ENCODE results near the gene ADO.

DNA sequence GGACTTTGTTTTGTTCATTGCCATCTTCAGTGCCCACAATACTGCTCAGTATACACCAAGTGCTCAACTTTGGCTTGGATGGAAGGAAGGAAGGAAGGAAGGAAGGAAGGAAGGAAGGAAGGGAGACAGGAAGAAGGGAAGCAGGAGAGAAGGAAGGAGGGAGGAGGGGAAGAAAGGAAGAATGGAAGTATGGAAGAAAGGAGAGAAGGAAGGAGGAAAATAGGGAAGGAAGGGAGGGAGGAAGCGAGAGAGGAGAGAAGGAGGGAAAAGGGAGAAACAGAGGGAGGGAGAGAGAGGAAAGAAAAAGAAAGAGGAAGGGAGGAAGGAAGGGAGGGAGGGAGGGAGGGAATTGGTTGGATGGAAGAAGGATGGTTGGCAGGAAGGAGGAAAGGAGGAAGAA lies 49.6 kb upstream of the ADO start:
- TF ChIP-seq RBBP5 (conservative IDR thresholded peaks at IDR 0.05) (no peak), CTCF (IDR thresholded peaks at IDR 0.05 in 2 of 3, conservative IDR thresholded peaks at IDR 0.05 in 1 of 3; ENCODE audit: control insufficient read depth in 2 of 3, extremely low read depth in 1 of 3, insufficient read depth in 1 of 3, low read depth in 3 of 3, low read length in 3 of 3) (no peak), POLR2A (IDR thresholded peaks at IDR 0.05; ENCODE audit: low read depth, low read length) (no peak), CREB1 (IDR thresholded peaks at IDR 0.05; ENCODE audit: low read depth) (no peak), DPF2 (IDR thresholded peaks at IDR 0.05) (no peak), ATF7 (IDR thresholded peaks at IDR 0.05; ENCODE audit: low read depth) (no peak), POLR2AphosphoS5 (IDR thresholded peaks at IDR 0.05; ENCODE audit: low read length) (no peak), HDGF (IDR thresholded peaks at IDR 0.05) (peak; percentile 93)
- TF ChIP-seq, protein P1, sequence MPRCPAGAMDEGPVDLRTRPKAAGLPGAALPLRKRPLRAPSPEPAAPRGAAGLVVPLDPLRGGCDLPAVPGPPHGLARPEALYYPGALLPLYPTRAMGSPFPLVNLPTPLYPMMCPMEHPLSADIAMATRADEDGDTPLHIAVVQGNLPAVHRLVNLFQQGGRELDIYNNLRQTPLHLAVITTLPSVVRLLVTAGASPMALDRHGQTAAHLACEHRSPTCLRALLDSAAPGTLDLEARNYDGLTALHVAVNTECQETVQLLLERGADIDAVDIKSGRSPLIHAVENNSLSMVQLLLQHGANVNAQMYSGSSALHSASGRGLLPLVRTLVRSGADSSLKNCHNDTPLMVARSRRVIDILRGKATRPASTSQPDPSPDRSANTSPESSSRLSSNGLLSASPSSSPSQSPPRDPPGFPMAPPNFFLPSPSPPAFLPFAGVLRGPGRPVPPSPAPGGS (IDR thresholded peaks at IDR 0.05; ENCODE audit: borderline replicate concordance, insufficient read depth, low read depth, low read length, poor library complexity, severe bottlenecking), result no peak
